Fibroblast of villous mesenchyme (primary cell): ENCODE results near the gene KIAA0930. TPM values are rescaled to one million over a fixed set of nuclear protein-coding genes. Genes with fewer than 3 reads are reported as not detected.
"Not testable (repeated sequence)": the region's sequence is repeated elsewhere in the genome, so short reads cannot be mapped to it uniquely, and the experiment has no call there.

Source experiments
- DNase-seq: peaks from one replicate; pipeline ENCODE4 v3.0.0-alpha.2; 2010; ENCODE audit warnings: low read depth
- H3K4me3 ChIP-seq: 2 replicates; pipeline ENCODE4 v1.5.1; 2011; ENCODE audit warnings: low read depth, mild to moderate bottlenecking, low read length
- total RNA-seq: library from RNA; depleted of rRNA; stranded (reverse); fragments of >200 nt; gene quantifications from 2 replicates; pipeline ENCODE4 v1.2.3, GENCODE V29; 2012
- TF ChIP-seq, protein P1 (sequence below): IDR thresholded peaks from 2 replicates; pipeline ENCODE4 v1.5.1; 2012; ENCODE audit warnings: low read depth, mild to moderate bottlenecking, low read length; ENCODE audit not compliant: insufficient read depth

The KIAA0930 gene
- total RNA-seq, 1 donor: 44.5 TPM

DNA sequence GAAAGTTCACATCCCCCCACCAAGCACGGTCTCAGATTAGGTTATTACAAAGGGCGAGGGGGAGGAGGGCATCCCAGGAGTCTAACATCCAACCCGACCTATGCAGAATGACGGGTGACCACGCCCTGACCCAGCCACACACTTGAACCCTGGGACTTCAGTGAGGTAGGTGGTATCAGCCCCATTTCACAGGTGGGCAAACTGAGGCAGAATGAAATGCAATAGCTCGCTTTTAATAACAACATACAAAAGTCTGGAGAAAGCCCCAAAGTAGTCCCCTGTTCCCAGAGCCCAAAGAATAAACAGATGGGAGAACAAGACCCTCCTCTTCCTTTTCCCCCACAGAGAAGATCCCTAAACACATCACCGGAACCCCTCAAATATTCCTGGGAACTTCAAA is 45.1 kb downstream of the KIAA0930 start:
- no peak for DNase-seq
- H3K4me3 ChIP-seq: no peak overlapping the region
- TF ChIP-seq, protein P1, sequence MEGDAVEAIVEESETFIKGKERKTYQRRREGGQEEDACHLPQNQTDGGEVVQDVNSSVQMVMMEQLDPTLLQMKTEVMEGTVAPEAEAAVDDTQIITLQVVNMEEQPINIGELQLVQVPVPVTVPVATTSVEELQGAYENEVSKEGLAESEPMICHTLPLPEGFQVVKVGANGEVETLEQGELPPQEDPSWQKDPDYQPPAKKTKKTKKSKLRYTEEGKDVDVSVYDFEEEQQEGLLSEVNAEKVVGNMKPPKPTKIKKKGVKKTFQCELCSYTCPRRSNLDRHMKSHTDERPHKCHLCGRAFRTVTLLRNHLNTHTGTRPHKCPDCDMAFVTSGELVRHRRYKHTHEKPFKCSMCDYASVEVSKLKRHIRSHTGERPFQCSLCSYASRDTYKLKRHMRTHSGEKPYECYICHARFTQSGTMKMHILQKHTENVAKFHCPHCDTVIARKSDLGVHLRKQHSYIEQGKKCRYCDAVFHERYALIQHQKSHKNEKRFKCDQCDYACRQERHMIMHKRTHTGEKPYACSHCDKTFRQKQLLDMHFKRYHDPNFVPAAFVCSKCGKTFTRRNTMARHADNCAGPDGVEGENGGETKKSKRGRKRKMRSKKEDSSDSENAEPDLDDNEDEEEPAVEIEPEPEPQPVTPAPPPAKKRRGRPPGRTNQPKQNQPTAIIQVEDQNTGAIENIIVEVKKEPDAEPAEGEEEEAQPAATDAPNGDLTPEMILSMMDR: no peak

DNA sequence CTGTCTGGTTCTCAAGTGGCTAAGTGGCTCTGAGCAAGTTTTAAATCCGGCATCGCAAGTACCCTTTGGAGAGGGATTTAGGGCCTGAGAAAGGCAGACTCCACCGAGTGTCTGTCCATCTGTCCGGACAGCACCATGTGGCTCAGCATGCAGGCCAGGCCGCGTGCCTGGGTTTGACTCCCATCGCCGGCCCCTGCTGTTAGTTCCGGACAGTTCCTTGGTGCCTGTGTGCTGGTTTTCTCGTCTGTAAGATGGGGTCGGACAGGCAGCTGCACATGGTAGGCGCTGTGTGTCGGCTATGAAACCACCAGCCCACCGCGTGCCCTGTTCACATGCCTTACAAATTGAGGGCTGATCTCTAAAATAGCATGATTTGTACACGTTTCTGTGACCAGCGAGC is 46.0 kb downstream of the KIAA0930 start:
- TF ChIP-seq, protein P1: no peak
- no peak for DNase-seq
- H3K4me3 ChIP-seq: no peak overlapping the region

DNA sequence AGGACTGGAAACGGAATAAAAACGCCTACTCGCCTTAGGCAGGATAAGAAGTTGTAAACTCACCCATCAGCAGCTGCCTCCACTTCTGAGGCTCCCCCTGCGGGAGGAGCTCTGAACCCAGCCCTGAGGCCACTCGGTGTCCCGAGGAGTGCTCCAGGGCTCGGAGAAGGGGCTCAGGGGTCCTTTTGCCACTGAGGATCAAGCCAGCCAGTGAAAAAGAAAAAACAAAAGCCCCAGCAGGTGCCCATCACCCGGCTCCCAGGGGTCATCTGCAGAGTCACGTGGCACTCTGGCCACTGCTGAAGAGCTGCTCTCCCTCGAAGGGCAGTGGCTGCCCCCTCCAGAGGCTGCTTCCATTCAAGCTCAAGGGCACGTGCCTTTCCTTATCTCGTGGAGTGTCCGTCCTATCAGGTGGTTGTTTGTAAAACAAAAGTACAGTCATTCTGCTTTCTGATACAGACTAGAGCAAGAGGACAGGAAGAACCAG is 48.0 kb downstream of the KIAA0930 start:
- TF ChIP-seq, protein P1: peak; percentile 51

DNA sequence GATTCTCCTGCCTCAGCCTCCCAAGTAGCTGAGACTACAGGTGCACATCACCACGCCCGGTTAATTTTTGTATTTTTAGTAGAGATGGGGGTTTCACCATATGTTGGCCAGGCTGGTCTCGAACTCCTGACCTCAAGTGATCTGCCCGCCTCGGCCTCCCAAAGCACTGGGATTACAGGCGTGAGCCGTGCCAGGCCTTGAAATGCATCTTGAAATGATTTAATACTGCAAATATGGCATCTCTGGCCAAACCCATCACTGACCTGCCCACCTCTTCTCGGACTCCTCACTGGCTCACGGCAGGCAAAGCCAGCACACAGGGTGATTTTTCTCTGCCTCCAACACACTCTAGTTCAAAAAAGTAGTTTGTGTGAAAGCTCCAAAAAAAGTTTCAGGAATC is 48.9 kb downstream of the KIAA0930 start:
- not testable (repeated sequence) for H3K4me3 ChIP-seq, DNase-seq

More for the DNA sequence above, 48.0 kb downstream of the KIAA0930 start:
- peak; percentile 67 for DNase-seq
- H3K4me3 ChIP-seq: no peak overlapping the region

DNA sequence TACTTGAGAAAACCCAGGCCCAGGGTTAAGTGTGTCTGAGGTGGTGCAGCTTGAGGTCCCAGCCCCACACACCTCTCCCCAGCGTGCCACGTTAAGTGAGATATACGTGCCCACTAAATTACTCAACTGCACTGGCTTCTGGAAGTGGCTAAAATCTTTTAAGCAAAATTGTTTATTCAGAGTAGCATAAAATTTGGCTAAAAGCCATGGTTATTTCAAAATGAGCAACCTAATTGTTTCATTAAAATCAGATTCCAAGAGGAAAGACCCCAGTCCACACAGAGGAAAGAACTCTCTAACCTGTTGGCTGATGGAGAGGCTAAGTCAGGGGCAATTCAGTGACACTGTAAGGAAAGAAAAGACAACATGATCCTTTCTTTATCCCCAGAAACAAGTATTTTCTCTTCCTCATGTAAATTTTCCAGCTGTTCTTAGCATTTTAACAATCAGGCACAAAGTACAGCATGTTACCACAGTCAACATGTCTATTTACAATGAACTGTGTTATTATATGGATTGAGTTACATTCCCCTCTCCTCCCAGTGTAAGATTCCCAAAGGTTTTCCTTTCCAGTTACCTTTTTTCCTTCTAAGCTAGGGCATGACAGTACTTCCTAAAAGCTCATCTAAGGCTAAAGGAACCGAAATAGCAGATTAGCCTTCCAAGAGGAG is 50.4 kb downstream of the KIAA0930 start:
- TF ChIP-seq, protein P1: no peak
- DNase-seq: peak; percentile 67

DNA sequence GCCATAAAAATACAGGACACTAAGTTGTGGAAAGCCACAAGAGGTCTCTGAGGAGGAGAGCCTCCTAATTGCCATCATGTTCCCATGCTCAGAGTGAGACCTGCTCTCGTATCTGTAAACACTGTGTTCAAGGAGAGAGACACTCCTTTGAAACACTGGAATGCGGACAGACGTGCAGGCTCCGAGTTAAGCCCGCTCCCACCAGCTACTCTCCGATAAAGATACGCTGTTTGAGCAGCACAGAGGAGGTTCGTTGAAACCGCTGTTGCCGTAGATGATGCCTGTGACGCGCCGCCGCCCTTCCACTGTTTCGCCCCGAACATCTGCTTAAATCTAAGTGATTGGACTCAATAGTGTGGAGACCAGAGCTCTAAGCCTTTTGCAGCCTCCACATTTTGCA is 51.9 kb downstream of the KIAA0930 start:
- DNase-seq: no peak
- H3K4me3 ChIP-seq: no peak overlapping the region
- TF ChIP-seq, protein P1: no peak

More for the DNA sequence above, 50.4 kb downstream of the KIAA0930 start:
- H3K4me3 ChIP-seq: no peak overlapping the region

DNA sequence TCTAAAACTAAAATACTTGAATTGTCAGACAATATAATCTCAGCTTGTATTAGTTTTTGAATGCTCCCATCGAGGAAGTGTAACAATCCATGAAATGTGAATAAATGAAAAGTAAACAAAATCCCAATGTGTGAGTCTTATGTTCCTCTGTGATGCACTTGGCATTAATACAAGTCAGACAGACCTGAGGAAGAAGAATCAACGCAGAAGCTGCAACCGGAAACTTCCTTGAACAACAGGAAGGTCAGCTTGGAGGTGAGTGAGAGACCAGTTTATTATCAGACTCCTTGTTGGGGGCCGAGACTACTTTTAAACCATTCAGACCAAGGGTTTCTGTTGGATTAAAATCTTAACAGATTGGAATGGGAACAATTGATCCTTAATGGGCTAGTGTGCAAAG is 52.8 kb downstream of the KIAA0930 start:
- no peak for DNase-seq
- TF ChIP-seq, protein P1: no peak
- no peak overlapping the region for H3K4me3 ChIP-seq
